ENCODE data around the gene MOK.

Gene MOK

GRCh38 chr14:102283631-102284129 lies 21.3 kb downstream of the MOK start:
- no peak for DNase-seq

GRCh38 chr14:102282751-102283465 lies 22.1 kb downstream of the MOK start:
- no peak for DNase-seq

- DNase-seq = no peak
Observed at GRCh38 chr14:102280376-102280962, 24.5 kb downstream of the MOK start.

GRCh38 chr14:102279688-102280348 lies 25.1 kb downstream of the MOK start:
- DNase-seq = no peak

GRCh38 chr14:102279282-102279681 lies 25.7 kb downstream of the MOK start:
- DNase-seq = no peak

GRCh38 chr14:102278631-102278935 lies 26.4 kb downstream of the MOK start:
- DNase-seq = no peak

GRCh38 chr14:102277874-102278630 lies 26.9 kb downstream of the MOK start:
- no peak for DNase-seq

GRCh38 chr14:102275866-102276265 lies 29.1 kb downstream of the MOK start:
- no peak for DNase-seq

GRCh38 chr14:102272392-102272791 lies 32.6 kb downstream of the MOK start:
- DNase-seq = no peak

GRCh38 chr14:102264775-102265174 lies 40.2 kb downstream of the MOK start:
- no peak for DNase-seq

- no peak for DNase-seq
Observed at GRCh38 chr14:102264355-102264754, 40.6 kb downstream of the MOK start.

GRCh38 chr14:102262929-102263462 lies 42.0 kb downstream of the MOK start:
- no peak for DNase-seq

GRCh38 chr14:102258136-102258535 lies 46.8 kb downstream of the MOK start:
- DNase-seq = no peak

GRCh38 chr14:102256716-102257115 lies 48.2 kb downstream of the MOK start:
- no peak for DNase-seq

- no peak for DNase-seq
Observed at GRCh38 chr14:102255401-102256190, 49.4 kb downstream of the MOK start.

GRCh38 chr14:102252834-102253801 lies 51.8 kb downstream of the MOK start:
- no peak for DNase-seq

- DNase-seq = no peak
Observed at GRCh38 chr14:102251161-102251560, 53.8 kb downstream of the MOK start.

- no peak for DNase-seq
Observed at GRCh38 chr14:102250636-102251035, 54.3 kb downstream of the MOK start.

GRCh38 chr14:102249981-102250380 lies 55.0 kb downstream of the MOK start:
- no peak for DNase-seq

- no peak for DNase-seq
Observed at GRCh38 chr14:102249041-102249440, 55.9 kb downstream of the MOK start.

- no peak for DNase-seq
Observed at GRCh38 chr14:102248121-102248520, 56.8 kb downstream of the MOK start.

Data from activated CD4-positive, alpha-beta T cell treated with anti-CD3 and anti-CD28 coated beads for 1 hour (primary cell).